Measurements from ENCODE around the gene TEX2.
A peak's percentile ranks its signal among the peaks of the same experiment; 100 is the strongest.

TEX2 gene

GRCh38 chr17:64147110-64148016 is 115.7 kb downstream of the TEX2 start:
- H3K4me2 ChIP-seq (ENCODE audit: low read length): peak overlapping the region; percentile 89
- H3K9me2 ChIP-seq (ENCODE audit: low read depth, low read length): no peaks in the 10 kb centered on the region
- H3K4me1 ChIP-seq (ENCODE audit: insufficient read depth, low read length, severe bottlenecking): peaks cover 22% of the 10 kb centered on the region
- no peaks in the 10 kb centered on the region for H3K79me2 ChIP-seq (ENCODE audit: insufficient read depth, low read length)
- H3F3A ChIP-seq (ENCODE audit: insufficient read depth, low read length): no peaks in the 10 kb centered on the region
- H3K36me3 ChIP-seq (ENCODE audit: insufficient read depth, low read length): peaks cover 22% of the 10 kb centered on the region
- no peak for TF ChIP-seq CTCF (IDR thresholded peaks at IDR 0.05; ENCODE audit: low read length)
- TF ChIP-seq EZH2 (IDR thresholded peaks at IDR 0.05; ENCODE audit: borderline replicate concordance, low read length): no peak
- no peaks in the 10 kb centered on the region for H3K9me3 ChIP-seq (ENCODE audit: low read length)
- peak overlapping the region; percentile 97 for H3K4me3 ChIP-seq (ENCODE audit: low read depth, low read length, poor library complexity, severe bottlenecking)
- no peaks in the 10 kb centered on the region for H4K20me1 ChIP-seq (ENCODE audit: insufficient read depth, low read length)
- H3K9ac ChIP-seq (ENCODE audit: low read length): peak overlapping the region; percentile 99
- no peak overlapping the region for H2AFZ ChIP-seq (ENCODE audit: low read length)
- no peaks in the 10 kb centered on the region for H3K27me3 ChIP-seq (ENCODE audit: insufficient read depth, low read length)
- H3K27ac ChIP-seq (ENCODE audit: low read depth, low read length, poor library complexity, severe bottlenecking): peak overlapping the region; percentile 91

- peaks cover 20% of the 10 kb centered on the region for H3K36me3 ChIP-seq (ENCODE audit: insufficient read depth, low read length)
- no peaks in the 10 kb centered on the region for H3K9me2 ChIP-seq (ENCODE audit: low read depth, low read length)
- H3K27me3 ChIP-seq (ENCODE audit: insufficient read depth, low read length): no peaks in the 10 kb centered on the region
- H2AFZ ChIP-seq (ENCODE audit: low read length): no peak overlapping the region
- TF ChIP-seq CTCF (IDR thresholded peaks at IDR 0.05; ENCODE audit: low read length): no peak
- TF ChIP-seq EZH2 (IDR thresholded peaks at IDR 0.05; ENCODE audit: borderline replicate concordance, low read length): no peak
- peak overlapping the region; percentile 99 for H3K9ac ChIP-seq (ENCODE audit: low read length)
- H3K4me2 ChIP-seq (ENCODE audit: low read length): peak overlapping the region; percentile 89
- H3F3A ChIP-seq (ENCODE audit: insufficient read depth, low read length): no peaks in the 10 kb centered on the region
- H3K4me1 ChIP-seq (ENCODE audit: insufficient read depth, low read length, severe bottlenecking): peaks cover 22% of the 10 kb centered on the region
- H4K20me1 ChIP-seq (ENCODE audit: insufficient read depth, low read length): no peaks in the 10 kb centered on the region
- peak overlapping the region; percentile 97 for H3K4me3 ChIP-seq (ENCODE audit: low read depth, low read length, poor library complexity, severe bottlenecking)
- no peaks in the 10 kb centered on the region for H3K9me3 ChIP-seq (ENCODE audit: low read length)
- no peaks in the 10 kb centered on the region for H3K79me2 ChIP-seq (ENCODE audit: insufficient read depth, low read length)
- peak overlapping the region; percentile 91 for H3K27ac ChIP-seq (ENCODE audit: low read depth, low read length, poor library complexity, severe bottlenecking)
Observed at GRCh38 chr17:64146418-64147109, 116.5 kb downstream of the TEX2 start.

- H2AFZ ChIP-seq (ENCODE audit: low read length): no peak overlapping the region; the same call in 1 of the 2 replicates
- H3K27ac ChIP-seq (ENCODE audit: low read depth, low read length, poor library complexity, severe bottlenecking): peak overlapping the region; percentile 91
- H3K9ac ChIP-seq (ENCODE audit: low read length): peak overlapping the region; percentile 99
- H3K4me3 ChIP-seq (ENCODE audit: low read depth, low read length, poor library complexity, severe bottlenecking): peak overlapping the region; percentile 97
- peaks cover 22% of the 10 kb centered on the region for H3K4me1 ChIP-seq (ENCODE audit: insufficient read depth, low read length, severe bottlenecking)
- no peak for TF ChIP-seq CTCF (IDR thresholded peaks at IDR 0.05; ENCODE audit: low read length)
- no peaks in the 10 kb centered on the region for H3K9me3 ChIP-seq (ENCODE audit: low read length)
- H4K20me1 ChIP-seq (ENCODE audit: insufficient read depth, low read length): no peaks in the 10 kb centered on the region
- H3F3A ChIP-seq (ENCODE audit: insufficient read depth, low read length): no peaks in the 10 kb centered on the region
- peak overlapping the region; percentile 89 for H3K4me2 ChIP-seq (ENCODE audit: low read length)
- H3K79me2 ChIP-seq (ENCODE audit: insufficient read depth, low read length): no peaks in the 10 kb centered on the region
- no peaks in the 10 kb centered on the region for H3K9me2 ChIP-seq (ENCODE audit: low read depth, low read length)
- no peaks in the 10 kb centered on the region for H3K27me3 ChIP-seq (ENCODE audit: insufficient read depth, low read length)
- H3K36me3 ChIP-seq (ENCODE audit: insufficient read depth, low read length): peaks cover 20% of the 10 kb centered on the region
Observed at GRCh38 chr17:64145751-64146417, 117.2 kb downstream of the TEX2 start.

All from OCI-LY1 (cell line).